Measurements from ENCODE around the gene AGGF1.

DNA sequence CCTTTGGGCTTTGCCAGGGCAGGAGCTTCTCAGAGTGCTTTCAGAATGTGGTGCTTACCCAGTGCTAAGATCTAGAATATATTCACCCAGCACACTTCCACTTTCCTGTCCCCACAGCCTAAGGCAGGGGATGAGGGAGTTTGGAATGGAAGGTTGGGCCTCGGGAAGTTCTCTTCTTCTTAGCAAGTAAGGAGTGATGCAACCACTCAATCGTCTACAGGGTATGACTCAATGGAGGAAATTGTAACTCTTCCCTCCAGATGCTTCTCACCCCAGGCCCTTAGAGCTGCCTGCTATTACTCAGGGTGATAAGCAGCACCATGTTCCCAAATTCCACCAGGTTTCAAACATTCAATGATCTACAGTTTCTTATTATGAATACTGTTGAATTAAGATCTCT is 30.8 kb upstream of the AGGF1 start:
- TF ChIP-seq, protein P1, sequence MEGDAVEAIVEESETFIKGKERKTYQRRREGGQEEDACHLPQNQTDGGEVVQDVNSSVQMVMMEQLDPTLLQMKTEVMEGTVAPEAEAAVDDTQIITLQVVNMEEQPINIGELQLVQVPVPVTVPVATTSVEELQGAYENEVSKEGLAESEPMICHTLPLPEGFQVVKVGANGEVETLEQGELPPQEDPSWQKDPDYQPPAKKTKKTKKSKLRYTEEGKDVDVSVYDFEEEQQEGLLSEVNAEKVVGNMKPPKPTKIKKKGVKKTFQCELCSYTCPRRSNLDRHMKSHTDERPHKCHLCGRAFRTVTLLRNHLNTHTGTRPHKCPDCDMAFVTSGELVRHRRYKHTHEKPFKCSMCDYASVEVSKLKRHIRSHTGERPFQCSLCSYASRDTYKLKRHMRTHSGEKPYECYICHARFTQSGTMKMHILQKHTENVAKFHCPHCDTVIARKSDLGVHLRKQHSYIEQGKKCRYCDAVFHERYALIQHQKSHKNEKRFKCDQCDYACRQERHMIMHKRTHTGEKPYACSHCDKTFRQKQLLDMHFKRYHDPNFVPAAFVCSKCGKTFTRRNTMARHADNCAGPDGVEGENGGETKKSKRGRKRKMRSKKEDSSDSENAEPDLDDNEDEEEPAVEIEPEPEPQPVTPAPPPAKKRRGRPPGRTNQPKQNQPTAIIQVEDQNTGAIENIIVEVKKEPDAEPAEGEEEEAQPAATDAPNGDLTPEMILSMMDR (IDR thresholded peaks at IDR 0.05; ENCODE audit: low read depth, low read length) = no peak
- TF ChIP-seq MAX (IDR thresholded peaks at IDR 0.05; ENCODE audit: low read depth, low read length) = no peak

All from NB4 (cell line).